SK-N-SH (cell line): Measurements from ENCODE around the gene GPN1. TPM values are rescaled to one million over a fixed set of nuclear protein-coding genes. Genes with fewer than 3 reads are reported as not detected.

Source experiments
- CTCF ChIA-PET: fragments of 300-600, 350-600 bp; formaldehyde crosslinking; extraction: SDS; loops from one replicate; lab custom pipeline; 2021; lab: Yijun Ruan, JAX
- POLR2A ChIA-PET: fragments of 350-600 bp; sonication (Branson Sonifier 250); formaldehyde crosslinking; extraction: SDS; loops from one replicate; lab custom pipeline; 2020; ENCODE audit warnings: antibody characterized with exemption, inconsistent platforms; lab: Yijun Ruan, JAX
- DNase-seq: peaks from one replicate; pipeline ENCODE4 v3.0.0; 2012
- H2AFZ ChIP-seq: fragments of 200-600 bp; sonication (generic); 2 replicates; pipeline ENCODE4 v1.8.1; 2016; ENCODE audit warnings: antibody characterized with exemption, mild to moderate bottlenecking, low read depth
- H3F3A ChIP-seq: fragments of 200-600 bp; sonication (generic); replicated peaks from 2 replicates; pipeline ENCODE3; 2016; ENCODE audit warnings: antibody characterized with exemption, mild to moderate bottlenecking; ENCODE audit not compliant: insufficient read depth
- H3K27ac ChIP-seq, 2 experiments: fragments of 200-500 bp in 1 of 2; fragments of 200-600 bp in 1 of 2; sonication (Bioruptor generic) in 1 of 2; sonication (generic), shearing (Covaris generic) in 1 of 2; 2 replicates each; pipeline versions ENCODE4 v1.5.1 to v1.6.1; 2014 to 2016; ENCODE audit warnings: low read depth in 2 of 2, inconsistent platforms in 1 of 2, low read length in 1 of 2, mild to moderate bottlenecking in 1 of 2, mixed read lengths in 1 of 2
- H3K27me3 ChIP-seq: fragments of 200-600 bp; sonication (generic), shearing (Covaris generic); 2 replicates; pipeline ENCODE4 v1.6.1; 2016; ENCODE audit warnings: mixed run types; ENCODE audit not compliant: insufficient read depth
- H3K36me3 ChIP-seq, 2 experiments: fragments of 200-500 bp in 1 of 2; fragments of 200-600 bp in 1 of 2; sonication (Bioruptor generic) in 1 of 2; sonication (generic) in 1 of 2; replicated peaks in 1 of 2; 2 replicates each; pipeline versions ENCODE3 to v1.5.1; 2014 to 2016; ENCODE audit warnings: low read length in 1 of 2, mild to moderate bottlenecking in 1 of 2; ENCODE audit not compliant: insufficient read depth in 2 of 2, control insufficient read depth in 1 of 2
- H3K4me1 ChIP-seq, 2 experiments: fragments of 200-500 bp in 1 of 2; fragments of 200-600 bp in 1 of 2; sonication (Bioruptor generic) in 1 of 2; sonication (generic), shearing (Covaris generic) in 1 of 2; 2 replicates each; pipeline versions ENCODE4 v1.5.1 to v1.6.1; 2014 to 2016; ENCODE audit warnings: low read depth in 1 of 2, low read length in 1 of 2, mixed run types in 1 of 2; ENCODE audit not compliant: insufficient read depth in 2 of 2, control insufficient read depth in 1 of 2
- H3K4me2 ChIP-seq: fragments of 200-600 bp; sonication (generic), shearing (Covaris generic); 2 replicates; pipeline ENCODE4 v1.6.1; 2017; ENCODE audit warnings: mixed run types
- H3K4me3 ChIP-seq, 2 experiments: fragments of 200-500 bp in 1 of 2; fragments of 200-600 bp in 1 of 2; sonication (Bioruptor generic) in 1 of 2; sonication (generic), shearing (Covaris generic) in 1 of 2; 2 replicates each; pipeline versions ENCODE4 v1.5.1 to v1.8.1; 2014 to 2016; ENCODE audit warnings: low read depth in 2 of 2, inconsistent platforms in 1 of 2, low read length in 1 of 2, mild to moderate bottlenecking in 1 of 2, mixed read lengths in 1 of 2, moderate library complexity in 1 of 2
- H3K79me2 ChIP-seq: fragments of 200-600 bp; sonication (generic); 2 replicates; pipeline ENCODE4 v1.8.1; 2017; ENCODE audit warnings: mild to moderate bottlenecking; ENCODE audit not compliant: insufficient read depth
- H3K9ac ChIP-seq: fragments of 200-600 bp; sonication (generic); 2 replicates; pipeline ENCODE4 v1.6.1; 2017; ENCODE audit warnings: mixed run types
- H3K9me2 ChIP-seq: fragments of 200-600 bp; sonication (generic); 2 replicates; pipeline ENCODE4 v1.6.1; 2017; ENCODE audit warnings: mixed run types
- H3K9me3 ChIP-seq: fragments of 200-600 bp; sonication (generic); 2 replicates; pipeline ENCODE4 v1.6.1; 2017; ENCODE audit warnings: mixed run types, mild to moderate bottlenecking, moderate library complexity
- H4K20me1 ChIP-seq: fragments of 200-600 bp; sonication (generic); 2 replicates; pipeline ENCODE4 v1.6.1; 2017; ENCODE audit warnings: mild to moderate bottlenecking, mixed run types; ENCODE audit not compliant: insufficient read depth
- CHD2 ChIP-seq: fragments of 150-350 bp; IDR thresholded peaks from 2 replicates; pipeline ENCODE4 v1.6.1; 2018; ENCODE audit warnings: low read length; ENCODE audit not compliant: partially characterized antibody
- EP300 ChIP-seq, 2 experiments: IDR thresholded peaks; 2 replicates each; pipeline versions ENCODE4 v1.4.0 to v1.6.1; 2012; ENCODE audit warnings: borderline replicate concordance in 1 of 2, low read depth in 1 of 2, low read length in 1 of 2
- EZH2phosphoT487 ChIP-seq: fragments of 200-600 bp; sonication (generic); IDR thresholded peaks from 2 replicates; pipeline ENCODE4 v1.6.1; 2017; ENCODE audit warnings: low read depth, mixed run types, mild to moderate bottlenecking, antibody characterized with exemption, moderate library complexity, borderline replicate concordance
- FOXM1 ChIP-seq: IDR thresholded peaks from 2 replicates; pipeline ENCODE4 v1.4.0; 2012; ENCODE audit warnings: low read depth, mild to moderate bottlenecking
- GABPA ChIP-seq: IDR thresholded peaks from 2 replicates; pipeline ENCODE4 v1.4.0; 2012; ENCODE audit warnings: low read depth, mild to moderate bottlenecking
- JUND ChIP-seq: IDR thresholded peaks from 2 replicates; pipeline ENCODE4 v1.4.0; 2012
- MXI1 ChIP-seq: IDR thresholded peaks from 2 replicates; pipeline ENCODE4 v1.6.1; 2012; ENCODE audit warnings: mild to moderate bottlenecking, low read depth, low read length, improper control_type of control experiment
- NFIC ChIP-seq: IDR thresholded peaks from 2 replicates; pipeline ENCODE4 v1.4.0; 2012; ENCODE audit warnings: borderline replicate concordance
- NRF1 ChIP-seq: IDR thresholded peaks from 2 replicates; pipeline ENCODE4 v1.6.1; 2012; ENCODE audit warnings: low read depth, mild to moderate bottlenecking, low read length
- RAD21 ChIP-seq: IDR thresholded peaks from 2 replicates; pipeline ENCODE4 v1.6.1; 2012; ENCODE audit warnings: mild to moderate bottlenecking, low read length
- RCOR1 ChIP-seq: fragments of 150-350 bp; IDR thresholded peaks from 2 replicates; pipeline ENCODE4 v1.6.1; 2017; ENCODE audit warnings: antibody characterized with exemption, low read length
- RFX5 ChIP-seq: IDR thresholded peaks from 2 replicates; pipeline ENCODE4 v1.6.1; 2012; ENCODE audit warnings: mild to moderate bottlenecking, improper control_type of control experiment, low read length
- RXRA ChIP-seq: IDR thresholded peaks from 2 replicates; pipeline ENCODE4 v1.4.0; 2012; ENCODE audit warnings: low read depth, mild to moderate bottlenecking, borderline replicate concordance
- SIN3A ChIP-seq: IDR thresholded peaks from 2 replicates; pipeline ENCODE4 v1.6.1; 2012; ENCODE audit warnings: low read depth, mild to moderate bottlenecking, low read length, moderate library complexity, borderline replicate concordance
- SMC3 ChIP-seq: IDR thresholded peaks from 2 replicates; pipeline ENCODE4 v1.6.1; 2012; ENCODE audit warnings: low read depth, low read length, improper control_type of control experiment
- TAF1 ChIP-seq: IDR thresholded peaks from 2 replicates; pipeline ENCODE4 v1.6.1; 2012; ENCODE audit warnings: low read depth, mild to moderate bottlenecking, low read length, moderate library complexity, borderline replicate concordance
- WGBS: methylation state at CpG from one replicate; pipeline ENCODE4 v1.1.6; 2017; ENCODE audit warnings: low lambda C conversion rate; 5-methylcytosine and 5-hydroxymethylcytosine counted together
- polyA plus RNA-seq, 3 experiments: library from polyadenylated mRNA; depleted of rRNA; stranded (reverse); fragments of >200 nt; gene quantifications; 2 replicates each; pipeline ENCODE4 v1.2.3, GENCODE V29; 2012
- TF ChIP-seq, protein P1 (sequence below): IDR thresholded peaks from 2 replicates; pipeline ENCODE4 v1.4.0; 2012; ENCODE audit warnings: low read depth, borderline replicate concordance
- TF ChIP-seq, protein P2 (sequence below): IDR thresholded peaks from 2 replicates; pipeline ENCODE4 v1.4.0; 2012; ENCODE audit warnings: low read depth
- TF ChIP-seq, protein P3 (sequence below): fragments of 150-350 bp; IDR thresholded peaks from 2 replicates; pipeline ENCODE4 v1.6.1; 2016; ENCODE audit warnings: mild to moderate bottlenecking, low read depth, low read length
- TF ChIP-seq, protein P4 (sequence below): fragments of 150-350 bp; IDR thresholded peaks from 2 replicates; pipeline ENCODE4 v1.6.1; 2017; ENCODE audit warnings: antibody characterized with exemption, low read length, low read depth, borderline replicate concordance
- TF ChIP-seq, protein P5 (sequence below): IDR thresholded peaks from 2 replicates; pipeline ENCODE4 v1.4.0; 2012; ENCODE audit warnings: low read depth, borderline replicate concordance

Gene GPN1
- polyA plus RNA-seq, 1 of the 3 experiments (the other 2 are of a cell fraction), result 74.0 TPM

DNA sequence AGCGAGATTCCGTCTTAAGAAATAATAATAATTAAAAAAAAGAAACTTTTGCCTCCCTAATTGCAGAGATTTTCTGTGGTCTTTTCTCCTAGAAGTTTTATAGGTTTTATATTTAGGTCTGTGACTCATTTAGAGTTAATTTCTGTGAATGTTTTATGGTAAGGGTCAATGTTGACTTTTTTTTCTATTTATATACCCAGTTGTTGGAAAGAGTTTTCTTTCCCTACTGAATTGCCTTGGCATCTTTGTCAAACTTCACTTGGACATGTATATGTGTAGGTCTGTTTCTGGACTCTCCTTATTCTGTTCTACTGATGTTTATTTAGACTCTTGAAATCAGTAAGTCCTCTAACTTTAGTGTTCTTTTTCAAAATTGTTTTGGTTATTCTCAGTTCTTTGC lies 40.5 kb upstream of the GPN1 start:
- peaks cover 6 to 30% of the 10 kb centered on the region in 2 experiments for H3K36me3 ChIP-seq
- no peak overlapping the region for H2AFZ ChIP-seq
- H3K27me3 ChIP-seq, result no peaks in the 10 kb centered on the region
- no peak for DNase-seq
- TF ChIP-seq, protein P1, sequence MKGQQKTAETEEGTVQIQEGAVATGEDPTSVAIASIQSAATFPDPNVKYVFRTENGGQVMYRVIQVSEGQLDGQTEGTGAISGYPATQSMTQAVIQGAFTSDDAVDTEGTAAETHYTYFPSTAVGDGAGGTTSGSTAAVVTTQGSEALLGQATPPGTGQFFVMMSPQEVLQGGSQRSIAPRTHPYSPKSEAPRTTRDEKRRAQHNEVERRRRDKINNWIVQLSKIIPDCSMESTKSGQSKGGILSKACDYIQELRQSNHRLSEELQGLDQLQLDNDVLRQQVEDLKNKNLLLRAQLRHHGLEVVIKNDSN, result no peak
- TF ChIP-seq EP300 (IDR thresholded peaks at IDR 0.05; ENCODE audit: borderline replicate concordance in 1 of 2, low read depth in 1 of 2, low read length in 1 of 2) (no peak), TAF1 (no peak), MXI1 (no peak), RFX5 (no peak), GABPA (no peak), NRF1 (no peak), RCOR1 (no peak)
- TF ChIP-seq, protein P2, sequence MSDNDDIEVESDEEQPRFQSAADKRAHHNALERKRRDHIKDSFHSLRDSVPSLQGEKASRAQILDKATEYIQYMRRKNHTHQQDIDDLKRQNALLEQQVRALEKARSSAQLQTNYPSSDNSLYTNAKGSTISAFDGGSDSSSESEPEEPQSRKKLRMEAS, result no peak
- TF ChIP-seq, protein P3, sequence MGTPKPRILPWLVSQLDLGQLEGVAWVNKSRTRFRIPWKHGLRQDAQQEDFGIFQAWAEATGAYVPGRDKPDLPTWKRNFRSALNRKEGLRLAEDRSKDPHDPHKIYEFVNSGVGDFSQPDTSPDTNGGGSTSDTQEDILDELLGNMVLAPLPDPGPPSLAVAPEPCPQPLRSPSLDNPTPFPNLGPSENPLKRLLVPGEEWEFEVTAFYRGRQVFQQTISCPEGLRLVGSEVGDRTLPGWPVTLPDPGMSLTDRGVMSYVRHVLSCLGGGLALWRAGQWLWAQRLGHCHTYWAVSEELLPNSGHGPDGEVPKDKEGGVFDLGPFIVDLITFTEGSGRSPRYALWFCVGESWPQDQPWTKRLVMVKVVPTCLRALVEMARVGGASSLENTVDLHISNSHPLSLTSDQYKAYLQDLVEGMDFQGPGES, result no peak
- H3K4me3 ChIP-seq, result no peak overlapping the region
- H3K79me2 ChIP-seq, result peaks cover 100% of the 10 kb centered on the region
- H3K9ac ChIP-seq, result no peak overlapping the region
- H4K20me1 ChIP-seq, result peaks cover 29% of the 10 kb centered on the region
- H3F3A ChIP-seq, result peaks cover 15% of the 10 kb centered on the region
- H3K4me1 ChIP-seq, result peaks cover 0 to 12% of the 10 kb centered on the region in 2 experiments; a peak in 2 of 4 replicates
- POLR2A ChIA-PET, result no interaction called here
- WGBS, result 99% methylated on average over 2 of the region's 2 CpGs
- peaks cover 16% of the 10 kb centered on the region; the same call in 1 of the 2 replicates for H3K9me3 ChIP-seq
- H3K9me2 ChIP-seq, result no peaks in the 10 kb centered on the region
- CTCF ChIA-PET, result no interaction called here
- no peak overlapping the region for H3K27ac ChIP-seq
- no peak overlapping the region for H3K4me2 ChIP-seq

DNA sequence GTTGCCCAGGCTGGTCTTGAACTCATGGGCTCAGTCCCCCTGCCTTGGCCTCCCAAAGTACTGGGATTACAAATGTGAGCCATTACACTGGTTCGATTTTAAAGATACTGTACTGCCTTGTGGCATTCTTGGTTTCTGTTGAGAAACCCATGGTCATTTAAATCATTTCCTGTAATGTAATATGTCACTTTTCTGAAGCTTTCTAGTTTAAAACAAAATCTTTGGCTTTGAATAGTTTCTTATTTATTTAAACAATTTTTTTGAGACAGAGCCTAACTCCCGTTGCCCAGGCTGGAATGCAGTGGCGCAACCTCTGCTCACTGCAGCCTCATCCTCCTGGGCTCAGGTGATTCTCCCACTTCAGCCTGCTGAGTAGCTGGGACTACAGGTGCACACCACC lies 37.1 kb upstream of the GPN1 start:
- no peaks in the 10 kb centered on the region for H3K27me3 ChIP-seq
- H3K36me3 ChIP-seq, result peaks cover 6 to 38% of the 10 kb centered on the region in 2 experiments
- CTCF ChIA-PET, result no interaction called here
- peaks cover 15% of the 10 kb centered on the region for H3F3A ChIP-seq
- peaks cover 98% of the 10 kb centered on the region for H3K79me2 ChIP-seq
- H4K20me1 ChIP-seq, result peaks cover 24% of the 10 kb centered on the region
- no peak overlapping the region for H2AFZ ChIP-seq
- no peak overlapping the region for H3K4me3 ChIP-seq
- peaks cover 0 to 5% of the 10 kb centered on the region in 2 experiments; a peak in 1 of 4 replicates for H3K4me1 ChIP-seq
- WGBS, result 93% methylated on average over 3 of the region's 3 CpGs
- H3K9me3 ChIP-seq, result peaks cover 16% of the 10 kb centered on the region; the same call in 1 of the 2 replicates
- H3K9ac ChIP-seq, result no peak overlapping the region
- no peak overlapping the region for H3K27ac ChIP-seq
- H3K4me2 ChIP-seq, result no peak overlapping the region
- no peaks in the 10 kb centered on the region for H3K9me2 ChIP-seq
- DNase-seq, result no peak
- POLR2A ChIA-PET, result no interaction called here
- TF ChIP-seq TAF1 (no peak), CHD2 (no peak), NFIC (no peak), EP300 (IDR thresholded peaks at IDR 0.05; ENCODE audit: borderline replicate concordance in 1 of 2, low read depth in 1 of 2, low read length in 1 of 2) (no peak), FOXM1 (no peak), SMC3 (no peak), SIN3A (no peak), RXRA (no peak), RCOR1 (no peak), EZH2phosphoT487 (no peak), GABPA (no peak), JUND (no peak), RAD21 (no peak)
- TF ChIP-seq, protein P4, sequence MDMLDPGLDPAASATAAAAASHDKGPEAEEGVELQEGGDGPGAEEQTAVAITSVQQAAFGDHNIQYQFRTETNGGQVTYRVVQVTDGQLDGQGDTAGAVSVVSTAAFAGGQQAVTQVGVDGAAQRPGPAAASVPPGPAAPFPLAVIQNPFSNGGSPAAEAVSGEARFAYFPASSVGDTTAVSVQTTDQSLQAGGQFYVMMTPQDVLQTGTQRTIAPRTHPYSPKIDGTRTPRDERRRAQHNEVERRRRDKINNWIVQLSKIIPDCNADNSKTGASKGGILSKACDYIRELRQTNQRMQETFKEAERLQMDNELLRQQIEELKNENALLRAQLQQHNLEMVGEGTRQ, result no peak
- TF ChIP-seq, protein P1, result no peak
- TF ChIP-seq, protein P2, result no peak
- TF ChIP-seq, protein P5, sequence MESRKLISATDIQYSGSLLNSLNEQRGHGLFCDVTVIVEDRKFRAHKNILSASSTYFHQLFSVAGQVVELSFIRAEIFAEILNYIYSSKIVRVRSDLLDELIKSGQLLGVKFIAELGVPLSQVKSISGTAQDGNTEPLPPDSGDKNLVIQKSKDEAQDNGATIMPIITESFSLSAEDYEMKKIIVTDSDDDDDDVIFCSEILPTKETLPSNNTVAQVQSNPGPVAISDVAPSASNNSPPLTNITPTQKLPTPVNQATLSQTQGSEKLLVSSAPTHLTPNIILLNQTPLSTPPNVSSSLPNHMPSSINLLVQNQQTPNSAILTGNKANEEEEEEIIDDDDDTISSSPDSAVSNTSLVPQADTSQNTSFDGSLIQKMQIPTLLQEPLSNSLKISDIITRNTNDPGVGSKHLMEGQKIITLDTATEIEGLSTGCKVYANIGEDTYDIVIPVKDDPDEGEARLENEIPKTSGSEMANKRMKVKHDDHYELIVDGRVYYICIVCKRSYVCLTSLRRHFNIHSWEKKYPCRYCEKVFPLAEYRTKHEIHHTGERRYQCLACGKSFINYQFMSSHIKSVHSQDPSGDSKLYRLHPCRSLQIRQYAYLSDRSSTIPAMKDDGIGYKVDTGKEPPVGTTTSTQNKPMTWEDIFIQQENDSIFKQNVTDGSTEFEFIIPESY, result no peak
